Testis (tissue), 2 donors: ENCODE data around the gene RASL10B.

Source experiments
- CTCF ChIP-seq, 3 experiments: fragments of 450-650 bp in 2 of 3; fragments of 200-600 bp in 1 of 3; sonication (generic) in 1 of 3; IDR thresholded peaks; one replicate each; pipeline ENCODE4 v1.5.1; 2016 to 2019; ENCODE audit warnings: antibody characterized with exemption in 3 of 3, mild to moderate bottlenecking in 2 of 3, moderate library complexity in 1 of 3
- POLR2A ChIP-seq: fragments of 450-650 bp; IDR thresholded peaks from one replicate; pipeline ENCODE4 v1.6.1; 2017; ENCODE audit warnings: antibody characterized with exemption, mild to moderate bottlenecking, moderate library complexity

GRCh38 chr17:35748341-35748841 lies 17.0 kb downstream of the RASL10B start:
- TF ChIP-seq CTCF (IDR thresholded peaks at IDR 0.05) (no peak), POLR2A (no peak)
